Measurements from ENCODE around the gene PRTG. TPM values are rescaled to one million over a fixed set of nuclear protein-coding genes. Genes with fewer than 3 reads are reported as not detected.

The PRTG gene
- total and polyA plus RNA-seq, 9 of the 15 experiments (the other 6 are each of a cell fraction or from before 2014, with no cell fraction given): under 0.01 to 0.14 (median 0.06) TPM; not detected in 1

DNA sequence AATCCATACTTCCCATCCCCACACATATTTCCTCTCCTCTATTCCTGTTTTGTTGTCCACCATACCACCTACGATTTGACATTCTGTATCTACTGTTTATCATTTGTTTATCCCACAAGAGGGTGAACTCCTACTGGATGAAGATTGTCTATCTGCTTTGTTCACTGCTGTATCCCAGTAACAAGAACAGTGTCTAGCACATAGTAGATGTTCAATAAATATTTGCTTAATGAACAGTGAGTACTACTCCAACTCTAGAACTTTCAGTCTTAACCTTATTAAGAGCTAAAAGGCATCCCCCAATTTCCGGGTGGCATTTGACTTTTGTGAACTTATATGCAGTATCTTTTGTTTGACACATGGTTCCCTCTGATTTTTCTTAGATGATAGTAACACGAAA lies 156.1 kb downstream of the PRTG start:
- ChIA-PET POLR2A (no interaction called here), CTCF (ENCODE audit: low intra/inter-chr PET ratio) (interaction anchor here (0.7 kb wide), 1 partner anchor 52 kb away, joined by 3 read pairs; no protein-coding TSS in a partner anchor)
- Histone ChIP-seq H4K20me1 (replicated peaks; ENCODE audit: control insufficient read depth, insufficient read depth, low read length) (no peaks in the 10 kb centered on the region), H3K27ac (ENCODE audit: extremely low read depth, low read depth, low read length) (no peak overlapping the region), H3K27me3 (ENCODE audit: control insufficient read depth in 2 of 2, insufficient read depth in 2 of 2, low read length in 2 of 2) (peaks cover 12% of the 10 kb centered on the region in 2 experiments; a peak in 4 of 5 replicates), H3K4me2 (ENCODE audit: insufficient read depth, low read length) (no peak overlapping the region), H3K79me2 (ENCODE audit: control insufficient read depth, insufficient read depth, low read length) (no peaks in the 10 kb centered on the region), H3K9me1 (ENCODE audit: control insufficient read depth, insufficient read depth, low read length) (no peaks in the 10 kb centered on the region), H3K4me1 (replicated peaks in 1 of 2; ENCODE audit: control insufficient read depth in 2 of 2, insufficient read depth in 2 of 2, low read length in 2 of 2) (peaks cover 0 to 9% of the 10 kb centered on the region in 2 experiments; a peak in 2 of 5 replicates), H3K9me3 (replicated peaks; ENCODE audit: control insufficient read depth, insufficient read depth, low read depth, low read length) (peaks cover 4% of the 10 kb centered on the region; the same call in 1 of the 2 replicates), H3K4me3 (no peak overlapping the region), H3K36me3 (ENCODE audit: control insufficient read depth, insufficient read depth, low read length) (no peaks in the 10 kb centered on the region), H2AFZ (ENCODE audit: low read depth, low read length) (no peak overlapping the region), H3K9ac (ENCODE audit: insufficient read depth in 1 of 2, low read depth in 2 of 2, low read length in 2 of 2) (no peak overlapping the region)
- no peak for DNase-seq (ENCODE audit: extremely low read depth in 1 of 4, low spot score in 3 of 4)
- no peak for ATAC-seq
- in situ Hi-C loops (cut with MboI) (no loop called here), intact Hi-C loops (cut with micrococcal nuclease) (no loop called here)
- BruUV-seq (replicated peaks): no TSS peak
- TF ChIP-seq ZBTB34 (CRISPR knock-in tag; IDR thresholded peaks at IDR 0.05) (no peak), BMI1 (IDR thresholded peaks at IDR 0.05; ENCODE audit: low read length) (no peak)
- 8% methylated on average over 3 of the region's 3 CpGs for WGBS (ENCODE audit: insufficient coverage, low coverage, missing lambda C conversion rate)
- no peak for FAIRE-seq

- in situ Hi-C loops (cut with MboI): no loop called here
- Histone ChIP-seq H3K27ac (ENCODE audit: extremely low read depth, low read depth, low read length) (no peak overlapping the region), H3K9ac (ENCODE audit: insufficient read depth in 1 of 2, low read depth in 2 of 2, low read length in 2 of 2) (no peak overlapping the region), H3K27me3 (ENCODE audit: control insufficient read depth in 2 of 2, insufficient read depth in 2 of 2, low read length in 2 of 2) (no peaks in the 10 kb centered on the region), H3K9me1 (ENCODE audit: control insufficient read depth, insufficient read depth, low read length) (no peaks in the 10 kb centered on the region), H3K4me1 (replicated peaks in 1 of 2; ENCODE audit: control insufficient read depth in 2 of 2, insufficient read depth in 2 of 2, low read length in 2 of 2) (no peaks in the 10 kb centered on the region), H3K79me2 (ENCODE audit: control insufficient read depth, insufficient read depth, low read length) (no peaks in the 10 kb centered on the region), H4K20me1 (replicated peaks; ENCODE audit: control insufficient read depth, insufficient read depth, low read length) (no peaks in the 10 kb centered on the region), H3K36me3 (ENCODE audit: control insufficient read depth, insufficient read depth, low read length) (no peaks in the 10 kb centered on the region), H3K9me3 (replicated peaks; ENCODE audit: control insufficient read depth, insufficient read depth, low read depth, low read length) (no peaks in the 10 kb centered on the region), H3K4me3 (no peak overlapping the region), H2AFZ (ENCODE audit: low read depth, low read length) (no peak overlapping the region), H3K4me2 (ENCODE audit: insufficient read depth, low read length) (no peak overlapping the region)
- BruUV-seq (replicated peaks): no TSS peak
- no peak for DNase-seq (ENCODE audit: extremely low read depth in 1 of 4, low spot score in 3 of 4)
- no peak for TF ChIP-seq FOXK2 (conservative IDR thresholded peaks at IDR 0.05 in 1 of 2, IDR thresholded peaks at IDR 0.05 in 1 of 2; ENCODE audit: low read depth in 2 of 2)
- TF ChIP-seq PHTF2 (CRISPR knock-in tag; IDR thresholded peaks at IDR 0.05): no peak
- no peak for FAIRE-seq
- no peak for ATAC-seq
- POLR2A ChIA-PET: no interaction called here
- CTCF ChIA-PET (ENCODE audit: low intra/inter-chr PET ratio): no interaction called here
- intact Hi-C loops (cut with micrococcal nuclease): no loop called here
- under 1% methylated on average over 6 of the region's 6 CpGs for WGBS (ENCODE audit: insufficient coverage, low coverage, missing lambda C conversion rate)
Observed at GRCh38 chr15:55576943-55577342, 166.0 kb downstream of the PRTG start.

Data from K562 (cell line).